Kidney (tissue), 14 donors: ENCODE results near the gene GPC6. TPM values are rescaled to one million over a fixed set of nuclear protein-coding genes. Genes with fewer than 3 reads are reported as not detected.

Experiments
- DNase-seq, 5 donors: peaks; one replicate each; pipeline ENCODE4 v3.0.0-alpha.2; 2013 to 2020
- FAIRE-seq: peaks from 2 replicates; lab custom pipeline; 2012; peaks lifted over from hg19 to GRCh38; lab: Jason Lieb, UNC
- H3K27ac ChIP-seq, 2 donors: one replicate each; pipeline ENCODE4 v1.7.0; 2013; ENCODE audit warnings: low read depth in 2 of 2, low read length in 2 of 2, inconsistent platforms in 1 of 2
- H3K27me3 ChIP-seq: one replicate; pipeline ENCODE4 v1.7.1; 2013; ENCODE audit warnings: low read length, inconsistent platforms; ENCODE audit not compliant: control insufficient read depth, insufficient read depth
- H3K36me3 ChIP-seq, 3 donors: one replicate each; pipeline versions ENCODE4 v1.7.0 to v1.7.1; 2013; ENCODE audit warnings: low read length in 3 of 3, control low read depth in 1 of 3, inconsistent platforms in 1 of 3; ENCODE audit not compliant: insufficient read depth in 3 of 3, control insufficient read depth in 2 of 3
- H3K4me1 ChIP-seq, 3 donors: one replicate each; pipeline versions ENCODE4 v1.7.0 to v1.7.1; 2013; ENCODE audit warnings: low read length in 3 of 3, inconsistent platforms in 1 of 3, low read depth in 1 of 3; ENCODE audit not compliant: control insufficient read depth in 2 of 3, insufficient read depth in 2 of 3
- H3K4me3 ChIP-seq, 3 donors: one replicate each; pipeline versions ENCODE4 v1.7.0 to v1.8.1; 2013; ENCODE audit warnings: low read length in 3 of 3, control low read depth in 1 of 3, inconsistent platforms in 1 of 3
- H3K9ac ChIP-seq, 3 donors: one replicate each; pipeline versions ENCODE4 v1.7.0 to v1.7.1; 2013; ENCODE audit warnings: low read length in 3 of 3, control low read depth in 1 of 3, inconsistent platforms in 1 of 3
- H3K9me3 ChIP-seq, 3 donors: one replicate each; pipeline versions ENCODE4 v1.7.0 to v1.7.1; 2013; ENCODE audit warnings: low read length in 3 of 3, control low read depth in 1 of 3, inconsistent platforms in 1 of 3; ENCODE audit not compliant: control insufficient read depth in 2 of 3, insufficient read depth in 1 of 3
- CTCF ChIP-seq: IDR thresholded peaks from 3 replicates; pipeline ENCODE4 v1.5.1; 2012; ENCODE audit warnings: mild to moderate bottlenecking, moderate library complexity, borderline replicate concordance; ENCODE audit not compliant: insufficient read depth; ENCODE audit errors: extremely low read depth
- intact Hi-C: fragments of 100-400 bp; cut with DNase I; formaldehyde crosslinking; loops from one replicate; pipeline ENCODE4 v1.11.1; 2022
- polyA plus RNA-seq: library from polyadenylated mRNA; stranded (reverse); fragments of 350-450 nt; fragmentation: Illumina TruSeq; extraction: RNeasy Lipid Tissue Mini Kit (QIAGEN cat#74804); gene quantifications from one replicate; pipeline ENCODE4 v1.2.3, GENCODE V29; 2014; ENCODE audit warnings: low read depth, low replicate concordance; ENCODE audit not compliant: insufficient read depth
- total RNA-seq: library from RNA; stranded (reverse); fragmentation: NEBNext Ultra II Directional; extraction: Animal tissue kit (Norgen Biotek cat#: 25700); gene quantifications from one replicate; pipeline ENCODE4 v1.2.1, GENCODE V29; 2021
- donor health status: control.
- donor health status: control.
- donor health status: control.
- donor health status: control.
- donor health status: control.
- donor health status: DM: yes; HTN: yes; CAD: no.
- donor health status: Normal renal cell carcinoma (clear cell type).

The GPC6 gene
- total and polyA plus RNA-seq, 2 donors from 2014 or later = 6.2 to 15.5 TPM

GRCh38 chr13:94366677-94367076 lies 1140.1 kb downstream of the GPC6 start:
- DNase-seq = no peak
- no peaks in the 10 kb centered on the region for H3K36me3 ChIP-seq
- H3K9me3 ChIP-seq = no peaks in the 10 kb centered on the region
- no peaks in the 10 kb centered on the region for H3K27me3 ChIP-seq
- no peak overlapping the region for H3K27ac ChIP-seq
- H3K4me1 ChIP-seq = no peaks in the 10 kb centered on the region
- TF ChIP-seq CTCF = no peak
- H3K9ac ChIP-seq = no peak overlapping the region
- H3K4me3 ChIP-seq = no peak overlapping the region
- intact Hi-C loops = no loop called here
- no peak for FAIRE-seq

- DNase-seq (peak in 3 of 5 donors; percentile 14 to 93 (median 70)), FAIRE-seq (no peak)
- no peaks in the 10 kb centered on the region for H3K36me3 ChIP-seq
- H3K9ac ChIP-seq = no peak overlapping the region
- H3K27me3 ChIP-seq = no peaks in the 10 kb centered on the region
- no peak overlapping the region for H3K27ac ChIP-seq
- no peak for TF ChIP-seq CTCF
- intact Hi-C loops = no loop called here
- H3K4me3 ChIP-seq = no peak overlapping the region
- H3K4me1 ChIP-seq = no peaks in the 10 kb centered on the region
- no peaks in the 10 kb centered on the region for H3K9me3 ChIP-seq
Observed at GRCh38 chr13:94369972-94370436, 1143.4 kb downstream of the GPC6 start.

GRCh38 chr13:94371855-94372254 lies 1145.2 kb downstream of the GPC6 start:
- H3K4me3 ChIP-seq = no peak overlapping the region
- no peak for DNase-seq
- no peaks in the 10 kb centered on the region for H3K27me3 ChIP-seq
- H3K9me3 ChIP-seq = no peaks in the 10 kb centered on the region
- H3K4me1 ChIP-seq = no peaks in the 10 kb centered on the region
- no peak for TF ChIP-seq CTCF
- no peak overlapping the region for H3K9ac ChIP-seq
- intact Hi-C loops = no loop called here
- no peak for FAIRE-seq
- no peak overlapping the region for H3K27ac ChIP-seq
- no peaks in the 10 kb centered on the region for H3K36me3 ChIP-seq

- intact Hi-C loops = no loop called here
- DNase-seq (no peak), FAIRE-seq (no peak)
- TF ChIP-seq CTCF = no peak
- H3K27me3 ChIP-seq = no peaks in the 10 kb centered on the region
- no peaks in the 10 kb centered on the region for H3K36me3 ChIP-seq
- no peaks in the 10 kb centered on the region for H3K9me3 ChIP-seq
- H3K27ac ChIP-seq = no peak overlapping the region
- no peaks in the 10 kb centered on the region for H3K4me1 ChIP-seq
- H3K9ac ChIP-seq = no peak overlapping the region
- no peak overlapping the region for H3K4me3 ChIP-seq
Observed at GRCh38 chr13:94382517-94382916, 1155.9 kb downstream of the GPC6 start.
